Small intestine (tissue), 7 donors: ENCODE data around the gene TMEM147. TPM values are rescaled to one million over a fixed set of nuclear protein-coding genes. Genes with fewer than 3 reads are reported as not detected.
A peak's percentile ranks its signal among the peaks of the same experiment; 100 is the strongest.
"Not testable (repeated sequence)": the region's sequence is repeated elsewhere in the genome, so short reads cannot be mapped to it uniquely, and the experiment has no call there.

Experiments
- DNase-seq, 2 donors: peaks; one replicate each; pipeline versions ENCODE4 v3.0.0 to v3.0.0-alpha.2; 2013
- FAIRE-seq: peaks from 2 replicates; lab custom pipeline; 2012; peaks lifted over from hg19 to GRCh38; lab: Jason Lieb, UNC
- H3K27ac ChIP-seq, 3 donors: one replicate each; pipeline ENCODE4 v1.5.1; 2013; ENCODE audit warnings: low read length in 2 of 3, mild to moderate bottlenecking in 2 of 3, control low read depth in 1 of 3, inconsistent platforms in 1 of 3, low read depth in 1 of 3, moderate library complexity in 1 of 3
- H3K27me3 ChIP-seq, 3 donors: one replicate each; pipeline ENCODE4 v1.6.1; 2013; ENCODE audit warnings: low read length in 3 of 3, inconsistent platforms in 1 of 3; ENCODE audit not compliant: control insufficient read depth in 3 of 3, insufficient read depth in 3 of 3
- H3K36me3 ChIP-seq, 3 donors: one replicate each; pipeline ENCODE4 v1.6.1; 2013; ENCODE audit warnings: low read length in 3 of 3, inconsistent platforms in 1 of 3, low read depth in 1 of 3, mild to moderate bottlenecking in 1 of 3, moderate library complexity in 1 of 3; ENCODE audit not compliant: control insufficient read depth in 3 of 3, insufficient read depth in 2 of 3
- H3K4me1 ChIP-seq, 3 donors: one replicate each; pipeline ENCODE4 v1.6.1; 2013; ENCODE audit warnings: low read length in 2 of 3, inconsistent platforms in 1 of 3, low read depth in 1 of 3, mild to moderate bottlenecking in 1 of 3, moderate library complexity in 1 of 3; ENCODE audit not compliant: control insufficient read depth in 3 of 3, insufficient read depth in 2 of 3
- H3K4me3 ChIP-seq, 3 donors: one replicate each; pipeline ENCODE4 v1.5.1; 2013; ENCODE audit warnings: low read length in 3 of 3, control low read depth in 1 of 3, inconsistent platforms in 1 of 3, low read depth in 1 of 3, mild to moderate bottlenecking in 1 of 3, moderate library complexity in 1 of 3
- H3K9me3 ChIP-seq, 2 donors: one replicate each; pipeline ENCODE4 v1.6.1; 2013; ENCODE audit warnings: low read depth in 1 of 2, low read length in 1 of 2; ENCODE audit not compliant: control insufficient read depth in 2 of 2, insufficient read depth in 1 of 2
- WGBS, 3 donors: extraction: QIAGEN DNeasy Blood & Tissue Kit; methylation state at CpG; one replicate each; pipeline ENCODE4 v1.1.7; 2013; 5-methylcytosine and 5-hydroxymethylcytosine counted together
- polyA plus RNA-seq, 4 donors: library from polyadenylated mRNA; stranded (reverse) in 3 of 4; unstranded in 1 of 4; fragments of 200-250 nt in 3 of 4; fragments of 120-200 nt in 1 of 4; gene quantifications; one replicate each; pipeline versions ENCODE4 v1.2.1 to v1.2.3, GENCODE V29; 2013
- donor health status: healthy with polysubstance abuse.
- donor health status: control.
- donor health status: control.
- donor health status: Bipolar disorder and iron deficiency.
- donor health status: healthy.

The TMEM147 gene
- polyA plus RNA-seq, 4 donors, result 40.3 to 149 (median 77.5) TPM

DNA sequence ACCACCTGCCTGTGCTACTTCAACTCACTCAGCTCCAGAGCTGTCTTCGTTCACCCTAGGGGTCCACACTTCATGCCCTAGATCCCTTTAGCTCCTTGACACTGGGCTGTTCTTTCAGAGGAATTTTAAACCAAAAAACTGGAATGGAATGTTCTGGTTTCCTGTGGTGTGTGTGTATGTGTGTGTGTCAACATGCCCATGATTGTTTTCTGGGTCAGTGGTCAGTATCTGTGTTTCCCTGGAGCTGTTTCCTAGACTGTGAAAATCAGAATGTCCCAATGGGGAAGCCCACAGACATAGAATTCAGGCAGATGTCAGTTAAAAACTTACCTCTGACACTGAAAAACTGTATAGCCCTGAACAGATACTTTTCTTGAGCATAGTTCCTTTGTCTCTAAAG lies 41.9 kb downstream of the TMEM147 start:
- peaks cover 0 to 17% (median 4%) of the 10 kb centered on the region in 3 donors for H3K27me3 ChIP-seq
- H3K27ac ChIP-seq, result no peak overlapping the region
- no peaks in the 10 kb centered on the region for H3K36me3 ChIP-seq
- 13 to 32% (median 13%) methylated on average over 1 of the region's 1 CpG for WGBS, 3 donors
- no peaks in the 10 kb centered on the region for H3K9me3 ChIP-seq
- H3K4me3 ChIP-seq, result no peak overlapping the region
- no peak for DNase-seq
- no peak for FAIRE-seq
- H3K4me1 ChIP-seq, result no peaks in the 10 kb centered on the region

DNA sequence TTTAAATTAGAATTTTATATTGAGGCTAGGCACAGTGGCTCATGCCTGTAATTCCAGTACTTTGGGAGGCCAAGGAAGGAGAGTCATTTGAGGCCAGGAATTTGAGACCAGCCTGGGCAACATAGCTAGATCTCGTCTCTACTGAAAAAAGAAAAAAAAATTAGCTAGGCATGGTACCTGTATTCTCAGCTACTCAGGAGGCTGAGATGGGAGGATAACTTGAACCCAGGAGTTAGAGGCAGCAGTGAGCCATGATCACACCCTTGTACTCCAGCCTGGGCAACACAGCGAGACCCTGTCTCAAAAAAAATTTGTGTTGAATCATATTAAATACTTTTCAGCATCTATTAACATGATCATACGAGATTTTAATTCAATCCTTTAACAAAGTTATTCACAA lies 45.4 kb downstream of the TMEM147 start:
- Histone ChIP-seq H3K27ac (no peak overlapping the region), H3K9me3 (no peaks in the 10 kb centered on the region), H3K36me3 (no peaks in the 10 kb centered on the region), H3K4me1 (no peaks in the 10 kb centered on the region), H3K4me3 (no peak overlapping the region), H3K27me3 (peaks cover 0 to 7% (median 0%) of the 10 kb centered on the region in 3 donors)
- DNase-seq (no peak), FAIRE-seq (no peak)
- WGBS, 3 donors, result 66 to 79% (median 75%) methylated on average over 3 of the region's 3 CpGs

DNA sequence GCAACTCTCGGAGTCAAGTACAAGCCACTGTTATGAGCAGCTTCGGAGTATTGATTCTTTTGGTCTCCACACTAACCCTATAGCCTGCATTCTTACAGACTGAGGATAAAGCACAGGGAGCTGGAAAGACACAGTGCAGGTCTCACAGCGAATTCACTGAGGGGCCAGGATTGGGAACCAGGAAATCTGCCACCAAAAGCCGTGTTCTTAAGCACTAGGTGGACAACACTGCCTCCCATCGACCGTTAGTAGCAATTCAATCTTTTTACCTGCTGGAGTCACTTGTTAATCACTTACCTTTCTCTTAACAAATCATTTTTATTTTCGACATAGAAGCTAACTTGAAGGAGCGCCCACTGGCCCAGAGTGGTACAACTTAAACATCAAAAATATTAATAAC lies 46.8 kb downstream of the TMEM147 start:
- Histone ChIP-seq H3K27me3 (peaks cover 0 to 4% (median 0%) of the 10 kb centered on the region in 3 donors), H3K4me1 (no peaks in the 10 kb centered on the region), H3K36me3 (no peaks in the 10 kb centered on the region), H3K9me3 (no peaks in the 10 kb centered on the region), H3K27ac (no peak overlapping the region), H3K4me3 (no peak overlapping the region)
- WGBS, 3 donors, result 21 to 25% (median 25%) methylated on average over 8 of the region's 8 CpGs
- FAIRE-seq (no peak), DNase-seq (peak; percentile 36 to 61)

DNA sequence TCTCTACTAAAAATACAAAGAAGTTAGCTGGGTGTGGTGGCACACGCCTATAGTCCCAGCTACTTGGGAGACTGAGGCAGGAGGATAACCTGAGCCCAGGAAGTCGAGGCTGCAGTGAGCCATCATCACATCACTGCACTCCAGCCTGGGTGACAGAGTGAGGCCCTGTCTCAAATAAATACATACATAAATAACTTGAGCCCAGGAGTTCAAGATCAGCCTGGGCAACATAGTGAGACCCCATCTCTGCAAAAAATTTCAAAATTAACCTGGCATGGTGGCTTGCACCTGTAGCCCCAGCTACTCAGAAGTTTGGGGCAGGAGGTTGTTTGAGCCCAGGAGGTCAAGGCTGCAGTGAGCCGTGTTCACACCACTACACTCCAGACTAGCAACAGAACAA lies 49.6 kb downstream of the TMEM147 start:
- not testable (repeated sequence) for H3K27ac ChIP-seq, H3K4me1 ChIP-seq, H3K27me3 ChIP-seq, DNase-seq, H3K36me3 ChIP-seq, H3K9me3 ChIP-seq, H3K4me3 ChIP-seq, FAIRE-seq
- WGBS, 3 donors, result 65 to 78% (median 77%) methylated on average over 3 of the region's 3 CpGs

DNA sequence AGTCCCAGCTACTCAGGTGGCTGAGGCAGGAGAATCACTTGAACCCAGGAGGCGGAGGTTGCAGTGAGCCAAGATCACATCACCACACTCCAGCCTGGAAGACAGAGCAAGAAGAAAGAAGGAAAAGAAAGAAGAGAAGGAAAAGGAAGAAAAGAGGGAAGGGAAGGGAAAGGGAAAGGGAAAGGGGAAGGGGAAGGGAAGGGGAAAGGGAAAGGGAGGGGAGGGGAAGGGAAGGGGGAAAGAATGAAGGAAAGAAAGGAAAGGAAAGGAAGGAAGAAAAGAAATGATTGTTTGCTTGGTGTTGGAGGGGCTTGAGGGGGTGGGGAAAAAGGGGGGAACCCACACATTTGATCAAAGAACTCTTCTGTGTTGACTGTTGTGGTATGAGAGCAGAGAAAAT lies 50.5 kb downstream of the TMEM147 start:
- H3K4me3 ChIP-seq, result no peak overlapping the region
- no peak for DNase-seq
- no peaks in the 10 kb centered on the region for H3K9me3 ChIP-seq
- peaks cover 0 to 2% (median 0%) of the 10 kb centered on the region in 3 donors for H3K27me3 ChIP-seq
- H3K4me1 ChIP-seq, result no peaks in the 10 kb centered on the region
- no peak overlapping the region for H3K27ac ChIP-seq
- FAIRE-seq, result no peak
- 96 to 100% (median 100%) methylated on average over 1 of the region's 1 CpG for WGBS, 3 donors
- no peaks in the 10 kb centered on the region for H3K36me3 ChIP-seq

DNA sequence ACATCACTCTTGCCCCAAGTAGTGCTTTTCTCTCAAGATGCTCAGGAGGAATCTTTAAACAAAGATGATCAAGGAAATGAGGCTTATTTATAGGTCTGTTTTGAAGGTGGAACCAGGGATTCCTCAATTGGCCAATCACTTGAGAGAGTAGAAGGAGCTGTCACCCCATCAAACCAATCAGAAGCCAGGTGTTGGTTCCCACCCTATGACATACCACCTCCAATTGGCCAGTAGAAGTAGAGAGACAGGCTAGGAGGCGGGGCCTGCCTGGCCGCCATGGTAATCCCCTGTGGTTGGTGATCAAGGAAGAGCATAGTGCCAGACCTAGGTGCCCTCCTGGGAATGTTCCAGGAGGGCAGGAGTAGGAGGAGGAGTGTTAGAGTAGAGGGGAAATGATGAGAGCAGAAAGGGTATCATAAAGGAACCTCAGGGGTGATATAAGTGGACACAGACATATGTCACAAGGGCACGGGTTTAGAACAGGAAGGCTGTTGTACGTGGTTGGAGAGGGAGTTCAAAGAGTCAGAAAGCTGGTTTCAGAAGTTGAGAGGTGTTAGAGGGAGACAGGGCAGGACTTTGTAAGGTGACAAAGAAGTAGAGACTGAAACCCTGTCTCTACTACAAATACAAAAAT lies 51.1 kb downstream of the TMEM147 start:
- no peaks in the 10 kb centered on the region for H3K4me1 ChIP-seq
- DNase-seq, result no peak
- H3K9me3 ChIP-seq, result no peaks in the 10 kb centered on the region
- no peak overlapping the region for H3K4me3 ChIP-seq
- no peak overlapping the region for H3K27ac ChIP-seq
- no peaks in the 10 kb centered on the region for H3K36me3 ChIP-seq
- WGBS, 3 donors, result 61 to 75% (median 65%) methylated on average over 4 of the region's 4 CpGs
- no peak for FAIRE-seq
- H3K27me3 ChIP-seq, result peaks cover 0 to 2% (median 0%) of the 10 kb centered on the region in 3 donors

Other genes starting within 250 kb of the TMEM147 start
- 1 to 10 TPM in 3 of 4 donors, under 1 TPM in 1; 0.81 to 5.0 (median 2.2) TPM for gene CD22, start 216.4 kb upstream of the TMEM147 start, polyA plus RNA-seq
- gene FFAR1, start 197.7 kb upstream of the TMEM147 start, polyA plus RNA-seq, result under 1 TPM in 2 of 4 donors, not detected in 2; 0.18 to 0.74 TPM
- 1 to 10 TPM in 1 of 4 donors, under 1 TPM in 1, not detected in 2; 0.50 to 1.0 TPM for gene FFAR3, start 187.2 kb upstream of the TMEM147 start, polyA plus RNA-seq
- gene GPR42, start 174.6 kb upstream of the TMEM147 start, polyA plus RNA-seq, result under 1 TPM in 2 of 4 donors, not detected in 2; 0.06 to 0.15 TPM
- 1 to 10 TPM in 1 of 4 donors, under 1 TPM in 3; 0.54 to 3.7 (median 0.81) TPM for gene FFAR2, start 97.4 kb upstream of the TMEM147 start, polyA plus RNA-seq
- gene KRTDAP, start 55.2 kb upstream of the TMEM147 start, polyA plus RNA-seq, result under 1 TPM in 1 of 4 donors, not detected in 3; 0.37 TPM
- gene DMKN, start 32.0 kb upstream of the TMEM147 start, polyA plus RNA-seq, result 10 to 100 TPM in 1 of 4 donors, 1 to 10 TPM in 2, not detected in 1; 4.7 to 36.9 (median 7.6) TPM
- gene SBSN, start 17.3 kb upstream of the TMEM147 start, polyA plus RNA-seq, result 1 to 10 TPM in 1 of 4 donors, under 1 TPM in 2, not detected in 1; 0.07 to 1.8 (median 0.54) TPM
- gene GAPDHS, start 12.2 kb upstream of the TMEM147 start, polyA plus RNA-seq, result not detected
- under 1 TPM in 1 of 4 donors, not detected in 3; 0.36 TPM for gene ATP4A, start 18.0 kb downstream of the TMEM147 start, polyA plus RNA-seq
- not detected for gene PMIS2, start 40.5 kb downstream of the TMEM147 start, polyA plus RNA-seq
- gene HAUS5, start 67.1 kb downstream of the TMEM147 start, polyA plus RNA-seq, result 10 to 100 TPM in 1 of 4 donors, 1 to 10 TPM in 2, under 1 TPM in 1; 0.67 to 12.6 (median 5.5) TPM
- 10 to 100 TPM; 59.7 to 71.5 (median 64.9) TPM for gene RBM42, start 83.4 kb downstream of the TMEM147 start, polyA plus RNA-seq
- 1 to 10 TPM; 2.1 to 7.3 (median 4.2) TPM for gene ETV2, start 96.1 kb downstream of the TMEM147 start, polyA plus RNA-seq
- 1,000 to 10,000 TPM in 3 of 4 donors, 100 to 1,000 TPM in 1; 326 to 2,391 (median 1,554) TPM for gene COX6B1, start 102.7 kb downstream of the TMEM147 start, polyA plus RNA-seq
- gene UPK1A, start 120.9 kb downstream of the TMEM147 start, polyA plus RNA-seq, result under 1 TPM in 1 of 4 donors, not detected in 3; 0.07 TPM
- gene ZBTB32, start 158.9 kb downstream of the TMEM147 start, polyA plus RNA-seq, result under 1 TPM in 2 of 4 donors, not detected in 2; 0.22 to 0.35 TPM
- 10 to 100 TPM; 21.6 to 47.9 (median 26.3) TPM for gene KMT2B, start 172.4 kb downstream of the TMEM147 start, polyA plus RNA-seq
- 10 to 100 TPM in 3 of 4 donors, 1 to 10 TPM in 1; 4.3 to 17.8 (median 12.1) TPM for gene IGFLR1, start 196.8 kb downstream of the TMEM147 start, polyA plus RNA-seq
- gene U2AF1L4, start 199.8 kb downstream of the TMEM147 start, polyA plus RNA-seq, result 10 to 100 TPM; 14.6 to 99.7 (median 34.7) TPM
- gene PSENEN, start 200.0 kb downstream of the TMEM147 start, polyA plus RNA-seq, result 10 to 100 TPM; 59.7 to 95.9 (median 70.1) TPM
- gene LIN37, start 202.9 kb downstream of the TMEM147 start, polyA plus RNA-seq, result 10 to 100 TPM in 3 of 4 donors, 1 to 10 TPM in 1; 9.6 to 58.6 (median 26.7) TPM
- 10 to 100 TPM in 2 of 4 donors, 1 to 10 TPM in 2; 2.0 to 41.7 (median 11.5) TPM for gene HSPB6, start 211.4 kb downstream of the TMEM147 start, polyA plus RNA-seq
- 10 to 100 TPM in 2 of 4 donors, 1 to 10 TPM in 2; 1.8 to 15.0 (median 6.2) TPM for gene PROSER3, start 212.6 kb downstream of the TMEM147 start, polyA plus RNA-seq
- gene ARHGAP33, start 229.9 kb downstream of the TMEM147 start, polyA plus RNA-seq, result 10 to 100 TPM in 1 of 4 donors, 1 to 10 TPM in 3; 1.1 to 16.2 (median 5.0) TPM